IMR-90 (cell line): ENCODE measurements around the gene ZNF335. TPM values are rescaled to one million over a fixed set of nuclear protein-coding genes. Genes with fewer than 3 reads are reported as not detected.

ENCODE experiments used
- ATAC-seq: fragments of 200-7000 bp; cut with Tn5 transposase; 2 replicates; pipeline ENCODE4 v1.9.1; 2020; ENCODE audit warnings: low read depth, mild to moderate bottlenecking, moderate library complexity
- BruUV-seq: library from RNA; stranded (reverse); fragments of 400-500 nt; replicated peaks from 2 replicates; lab custom pipeline; 2021; lab: Mats Ljungman, UMichigan
- CTCF ChIA-PET: fragments of 300-600 bp; formaldehyde crosslinking; extraction: SDS; loops from one replicate; lab custom pipeline; 2021; ENCODE audit warnings: antibody characterized with exemption; lab: Yijun Ruan, JAX
- POLR2A ChIA-PET: fragments of 300-600 bp; sonication (Branson Sonifier 250); formaldehyde crosslinking; loops from one replicate; lab custom pipeline; 2022; ENCODE audit warnings: antibody characterized with exemption; ENCODE audit not compliant: unreplicated experiment; lab: Charles Lee
- DNase-seq: peaks from one replicate; pipeline ENCODE4 v3.0.0; 2013
- H2AFZ ChIP-seq: replicated peaks from 2 replicates; pipeline ENCODE3; 2013; ENCODE audit warnings: low read length, mild to moderate bottlenecking; ENCODE audit not compliant: poor library complexity
- H2AK5ac ChIP-seq: 2 replicates; pipeline ENCODE4 v1.6.1; 2013; ENCODE audit warnings: low read depth, low read length, inconsistent platforms
- H2AK9ac ChIP-seq: replicated peaks from 2 replicates; pipeline ENCODE3; 2013; ENCODE audit warnings: mild to moderate bottlenecking, low read depth, low read length, moderate library complexity; ENCODE audit not compliant: poor library complexity
- H2BK120ac ChIP-seq: 2 replicates; pipeline ENCODE4 v1.6.1; 2013; ENCODE audit warnings: low read depth, low read length, inconsistent platforms
- H2BK15ac ChIP-seq: 3 replicates; pipeline ENCODE4 v1.6.1; 2013; ENCODE audit warnings: low read depth, low read length, inconsistent platforms
- H2BK20ac ChIP-seq: 2 replicates; pipeline ENCODE4 v1.6.1; 2013; ENCODE audit warnings: low read depth, mild to moderate bottlenecking, inconsistent platforms, low read length, moderate library complexity
- H2BK5ac ChIP-seq: 2 replicates; pipeline ENCODE4 v1.6.1; 2013; ENCODE audit warnings: mild to moderate bottlenecking, low read depth, low read length, inconsistent platforms; ENCODE audit not compliant: poor library complexity, severe bottlenecking
- H3K14ac ChIP-seq: replicated peaks from 2 replicates; pipeline ENCODE4 v1.6.1; 2013; ENCODE audit warnings: low read depth, low read length, inconsistent platforms
- H3K18ac ChIP-seq: 2 replicates; pipeline ENCODE4 v1.6.1; 2013; ENCODE audit warnings: low read depth, low read length, control low read depth
- H3K23ac ChIP-seq: 2 replicates; pipeline ENCODE4 v1.6.1; 2013; ENCODE audit warnings: low read depth, low read length, inconsistent platforms
- H3K27ac ChIP-seq: 2 replicates; pipeline ENCODE4 v1.5.1; 2013; ENCODE audit warnings: mild to moderate bottlenecking, control low read depth, low read length; ENCODE audit not compliant: insufficient read depth
- H3K27me3 ChIP-seq: 2 replicates; pipeline ENCODE4 v1.6.1; 2013; ENCODE audit warnings: low read length; ENCODE audit not compliant: control insufficient read depth, insufficient read depth
- H3K36me3 ChIP-seq: 2 replicates; pipeline ENCODE4 v1.6.1; 2013; ENCODE audit warnings: low read length, mixed read lengths; ENCODE audit not compliant: control insufficient read depth, insufficient read depth
- H3K4ac ChIP-seq: 2 replicates; pipeline ENCODE4 v1.6.1; 2013; ENCODE audit warnings: low read depth, low read length, inconsistent platforms
- H3K4me1 ChIP-seq: 2 replicates; pipeline ENCODE4 v1.6.1; 2013; ENCODE audit warnings: low read length, mixed read lengths; ENCODE audit not compliant: control insufficient read depth, insufficient read depth
- H3K4me2 ChIP-seq: 2 replicates; pipeline ENCODE4 v1.6.1; 2013; ENCODE audit warnings: low read depth, mild to moderate bottlenecking, control low read depth, low read length, moderate library complexity
- H3K4me3 ChIP-seq: 2 replicates; pipeline ENCODE4 v1.5.1; 2013; ENCODE audit warnings: low read depth, mild to moderate bottlenecking, control low read depth, low read length, moderate library complexity; ENCODE audit not compliant: insufficient read depth
- H3K56ac ChIP-seq: 2 replicates; pipeline ENCODE4 v1.6.1; 2013; ENCODE audit warnings: low read length, inconsistent platforms; ENCODE audit not compliant: insufficient read depth; ENCODE audit errors: extremely low read depth
- H3K79me1 ChIP-seq, 2 experiments: 2 replicates each; pipeline ENCODE4 v1.6.1; 2013; ENCODE audit warnings: low read length in 2 of 2, inconsistent platforms in 1 of 2, low read depth in 1 of 2
- H3K9ac ChIP-seq: 2 replicates; pipeline ENCODE4 v1.6.1; 2013; ENCODE audit warnings: low read depth, low read length, control low read depth
- H3K9me1 ChIP-seq: 2 replicates; pipeline ENCODE4 v1.6.1; 2013; ENCODE audit warnings: low read length, inconsistent platforms; ENCODE audit not compliant: insufficient read depth
- H3K9me3 ChIP-seq: 2 replicates; pipeline ENCODE4 v1.6.1; 2013; ENCODE audit warnings: low read length; ENCODE audit not compliant: control insufficient read depth, insufficient read depth
- H4K20me1 ChIP-seq: 2 replicates; pipeline ENCODE4 v1.6.1; 2013; ENCODE audit warnings: low read length, inconsistent platforms; ENCODE audit not compliant: insufficient read depth
- H4K5ac ChIP-seq: 2 replicates; pipeline ENCODE4 v1.6.1; 2013; ENCODE audit warnings: mild to moderate bottlenecking, low read depth, low read length, control low read depth
- H4K8ac ChIP-seq, 2 experiments: 2 replicates each; pipeline ENCODE4 v1.6.1; 2013; ENCODE audit warnings: low read depth in 2 of 2, low read length in 2 of 2, control low read depth in 1 of 2, inconsistent platforms in 1 of 2
- H4K91ac ChIP-seq: 2 replicates; pipeline ENCODE4 v1.6.1; 2013; ENCODE audit warnings: low read depth, low read length, inconsistent platforms; ENCODE audit not compliant: insufficient read depth
- BHLHE40 ChIP-seq: fragments of 150-350 bp; IDR thresholded peaks from 2 replicates; pipeline ENCODE4 v1.6.1; 2016; ENCODE audit warnings: mild to moderate bottlenecking, low read depth, low read length
- CEBPB ChIP-seq: IDR thresholded peaks from 2 replicates; pipeline ENCODE4 v1.6.1; 2012; ENCODE audit warnings: low read depth, low read length, improper control_type of control experiment
- ELK1 ChIP-seq: fragments of 150-350 bp; IDR thresholded peaks from 2 replicates; pipeline ENCODE4 v1.6.1; 2016; ENCODE audit warnings: low read depth, mild to moderate bottlenecking, low read length, moderate library complexity, borderline replicate concordance
- FOS ChIP-seq: fragments of 150-350 bp; IDR thresholded peaks from 2 replicates; pipeline ENCODE4 v1.6.1; 2016; ENCODE audit warnings: low read depth, low read length
- MAZ ChIP-seq: IDR thresholded peaks from 2 replicates; pipeline ENCODE4 v1.6.1; 2012; ENCODE audit warnings: low read depth, mild to moderate bottlenecking, low read length, improper control_type of control experiment, moderate library complexity, borderline replicate concordance
- MXI1 ChIP-seq: IDR thresholded peaks from 2 replicates; pipeline ENCODE4 v1.6.1; 2012; ENCODE audit warnings: low read depth, mild to moderate bottlenecking, low read length, moderate library complexity, borderline replicate concordance
- POLR2A ChIP-seq: IDR thresholded peaks from 2 replicates; pipeline ENCODE4 v1.6.1; 2012; ENCODE audit warnings: mild to moderate bottlenecking, low read depth, low read length
- RAD21 ChIP-seq: IDR thresholded peaks from 2 replicates; pipeline ENCODE4 v1.6.1; 2012; ENCODE audit warnings: low read length, improper control_type of control experiment
- RCOR1 ChIP-seq: IDR thresholded peaks from 2 replicates; pipeline ENCODE4 v1.6.1; 2012; ENCODE audit warnings: mild to moderate bottlenecking, low read length, improper control_type of control experiment; ENCODE audit not compliant: insufficient replicate concordance
- RFX5 ChIP-seq: IDR thresholded peaks from 2 replicates; pipeline ENCODE4 v1.8.0; 2012; ENCODE audit warnings: low read depth, mild to moderate bottlenecking, low read length, moderate library complexity
- SMC3 ChIP-seq: fragments of 150-350 bp; IDR thresholded peaks from 2 replicates; pipeline ENCODE4 v1.6.1; 2016; ENCODE audit warnings: low read depth, mild to moderate bottlenecking, antibody characterized with exemption, low read length, moderate library complexity
- USF2 ChIP-seq: fragments of 150-350 bp; IDR thresholded peaks from 2 replicates; pipeline ENCODE4 v1.6.1; 2017; ENCODE audit warnings: mild to moderate bottlenecking, antibody characterized with exemption, low read length, low read depth
- WGBS, 2 experiments: methylation state at CpG; one replicate each; pipeline versions ENCODE4 v1.1.5 to v1.1.7; 2013; ENCODE audit warnings: missing lambda C conversion rate in 2 of 2; ENCODE audit not compliant: insufficient read length in 1 of 2; ENCODE audit errors: extremely low coverage in 2 of 2; 5-methylcytosine and 5-hydroxymethylcytosine counted together
- dilution Hi-C: fragments of 300-500 bp; cut with HindIII; formaldehyde crosslinking; loops from one replicate; pipeline ENCODE4 v1.14.3; 2018; ENCODE audit warnings: low sequenced_read_pairs; ENCODE audit not compliant: unreplicated experiment
- in situ Hi-C: fragments of 300-500 bp; cut with MboI; formaldehyde crosslinking; loops from 3 replicates; pipeline ENCODE4 v1.14.3; 2019; ENCODE audit warnings: low sequenced_read_pairs, inconsistent platforms, mixed read lengths
- intact Hi-C: fragments of 100-400 bp; cut with micrococcal nuclease; formaldehyde crosslinking; loops from 2 replicates; pipeline ENCODE4 v1.10.0; 2022
- polyA plus RNA-seq, 3 experiments: library from polyadenylated mRNA; depleted of rRNA; stranded (reverse); fragments of >200 nt; gene quantifications; 2 replicates each; pipeline ENCODE4 v1.2.3, GENCODE V29; 2012; ENCODE audit warnings: low replicate concordance in 1 of 3
- total RNA-seq: library from RNA; depleted of rRNA; stranded (reverse); fragments of >200 nt; gene quantifications from 2 replicates; pipeline ENCODE4 v1.2.3, GENCODE V29; 2012
- TF ChIP-seq, protein P1 (sequence below): conservative IDR thresholded peaks from 2 replicates; pipeline ENCODE4 v1.5.1; 2012; ENCODE audit warnings: mild to moderate bottlenecking, low read depth, low read length, improper control_type of control experiment

Gene ZNF335
- total and polyA plus RNA-seq, 2 of the 4 experiments (the other 2 are of a cell fraction): 11.8 to 17.8 TPM

DNA sequence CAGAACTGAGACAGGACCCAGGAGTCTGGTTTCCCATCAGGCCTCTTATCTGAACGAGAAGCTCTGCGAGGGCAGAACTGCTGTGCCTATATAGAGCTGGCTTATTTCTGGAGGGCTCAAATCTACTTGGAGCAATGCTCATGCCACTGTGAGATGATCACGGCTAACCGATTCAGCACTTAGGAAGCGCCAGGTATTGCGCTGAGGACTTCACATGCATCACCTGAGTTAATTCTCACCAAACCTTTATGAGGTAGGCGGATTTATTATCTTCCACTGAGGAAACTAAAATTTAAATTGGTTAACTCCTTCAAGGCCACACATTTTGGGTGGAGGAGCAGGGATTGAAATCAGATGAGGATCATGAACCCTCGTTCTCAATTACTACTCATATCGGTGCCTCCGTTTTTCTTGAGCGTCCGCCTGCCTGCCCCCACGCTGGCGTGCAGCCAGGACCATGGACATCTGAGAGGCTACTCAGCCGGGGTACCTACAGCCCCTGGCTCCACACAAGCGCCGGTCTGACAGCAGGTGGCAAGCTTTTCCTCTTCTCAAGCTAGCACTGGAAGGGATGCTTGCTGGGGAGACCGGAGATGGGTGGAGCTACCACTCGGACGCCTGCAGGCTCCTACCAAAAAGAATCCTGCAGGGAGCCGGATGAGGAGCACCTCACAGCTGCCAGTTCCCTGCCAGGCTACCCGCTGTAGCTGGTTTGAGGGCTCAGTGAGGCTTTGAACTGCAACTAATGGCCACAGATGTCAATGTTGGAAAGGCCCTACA, 38.5 kb downstream of the ZNF335 start:
- H2BK5ac ChIP-seq: peak overlapping the region; percentile 100
- peak overlapping the region; percentile 78 for H3K23ac ChIP-seq
- H3K79me1 ChIP-seq: peaks cover 30 to 64% of the 10 kb centered on the region in 2 experiments
- no peaks in the 10 kb centered on the region for H3K27me3 ChIP-seq
- TF ChIP-seq FOS: no peak
- TF ChIP-seq RAD21: peak; percentile 28; the same call in 1 of the 2 replicates
- no peak for TF ChIP-seq SMC3
- TF ChIP-seq MAZ: no peak; the same call in 1 of the 2 replicates
- no peak for TF ChIP-seq POLR2A
- TF ChIP-seq BHLHE40: no peak
- TF ChIP-seq RCOR1: no peak
- TF ChIP-seq, protein P1, sequence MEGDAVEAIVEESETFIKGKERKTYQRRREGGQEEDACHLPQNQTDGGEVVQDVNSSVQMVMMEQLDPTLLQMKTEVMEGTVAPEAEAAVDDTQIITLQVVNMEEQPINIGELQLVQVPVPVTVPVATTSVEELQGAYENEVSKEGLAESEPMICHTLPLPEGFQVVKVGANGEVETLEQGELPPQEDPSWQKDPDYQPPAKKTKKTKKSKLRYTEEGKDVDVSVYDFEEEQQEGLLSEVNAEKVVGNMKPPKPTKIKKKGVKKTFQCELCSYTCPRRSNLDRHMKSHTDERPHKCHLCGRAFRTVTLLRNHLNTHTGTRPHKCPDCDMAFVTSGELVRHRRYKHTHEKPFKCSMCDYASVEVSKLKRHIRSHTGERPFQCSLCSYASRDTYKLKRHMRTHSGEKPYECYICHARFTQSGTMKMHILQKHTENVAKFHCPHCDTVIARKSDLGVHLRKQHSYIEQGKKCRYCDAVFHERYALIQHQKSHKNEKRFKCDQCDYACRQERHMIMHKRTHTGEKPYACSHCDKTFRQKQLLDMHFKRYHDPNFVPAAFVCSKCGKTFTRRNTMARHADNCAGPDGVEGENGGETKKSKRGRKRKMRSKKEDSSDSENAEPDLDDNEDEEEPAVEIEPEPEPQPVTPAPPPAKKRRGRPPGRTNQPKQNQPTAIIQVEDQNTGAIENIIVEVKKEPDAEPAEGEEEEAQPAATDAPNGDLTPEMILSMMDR: peak; percentile 28; the same call in 1 of the 2 replicates
- TF ChIP-seq RFX5: no peak
- no peak for TF ChIP-seq ELK1
- TF ChIP-seq MXI1: no peak
- no peak for TF ChIP-seq CEBPB
- no peak for TF ChIP-seq USF2
- peak overlapping the region; percentile 99 for H3K27ac ChIP-seq
- ATAC-seq (peak; percentile 11), DNase-seq (peak; percentile 73)
- peak overlapping the region; percentile 98 to 100 for H4K8ac ChIP-seq
- H4K20me1 ChIP-seq: peaks cover 19% of the 10 kb centered on the region
- H3K9me1 ChIP-seq: 0 out of 2 replicates have a peak, but pooled peaks cover 4% of the 10 kb centered on the region
- peaks cover 5% of the 10 kb centered on the region for H3K4me1 ChIP-seq
- H2AK5ac ChIP-seq: peak overlapping the region; percentile 99; the same call in 1 of the 2 replicates
- H3K4ac ChIP-seq: peak overlapping the region; percentile 100
- H2AFZ ChIP-seq: peak overlapping the region; percentile 99
- intact Hi-C loops (loop anchor here (2.0 to 10.0 kb wide), 3 partner anchors 43 to 99 kb away; partner anchors contain the start of genes ACOT8, CTSA, NEURL2 and SNX21), in situ Hi-C loops (no loop called here), dilution Hi-C loops (no loop called here)
- H3K14ac ChIP-seq: peak overlapping the region; percentile 99
- H3K18ac ChIP-seq: peak overlapping the region; percentile 96; the same call in 1 of the 2 replicates
- H2BK20ac ChIP-seq: no peak overlapping the region
- peak overlapping the region; percentile 85 for H3K4me3 ChIP-seq
- H3K56ac ChIP-seq: peak overlapping the region; percentile 82; the same call in 1 of the 2 replicates
- no peak overlapping the region for H2BK15ac ChIP-seq
- peak overlapping the region; percentile 100 for H4K91ac ChIP-seq
- peak overlapping the region; percentile 100 for H2AK9ac ChIP-seq
- ChIA-PET POLR2A (interaction anchor here (0.5 to 1.1 kb wide), 4 partner anchors 11 to 66 kb away, joined by 3 to 5 read pairs (median 4); no protein-coding TSS in a partner anchor), CTCF (interaction anchor here (1.5 kb wide), 1 partner anchor 41 kb away, joined by 6 read pairs; no protein-coding TSS in a partner anchor)
- peak overlapping the region; percentile 97 for H3K4me2 ChIP-seq
- peak overlapping the region; percentile 99 for H3K9ac ChIP-seq
- H3K9me3 ChIP-seq: no peaks in the 10 kb centered on the region
- H4K5ac ChIP-seq: peak overlapping the region; percentile 98; the same call in 1 of the 2 replicates
- no peak overlapping the region for H2BK120ac ChIP-seq
- BruUV-seq: TSS peak; percentile 38
- H3K36me3 ChIP-seq: peaks cover 6% of the 10 kb centered on the region
- WGBS, 2 experiments: 1% methylated on average over 13 of the region's 22 CpGs; no CpG with 5 or more reads in 1 of the 2 experiments
